Type B pancreatic cell (in vitro differentiated cells): ENCODE measurements around the gene SLC2A2. TPM values are rescaled to one million over a fixed set of nuclear protein-coding genes. Genes with fewer than 3 reads are reported as not detected.

Experiments used
- DNase-seq: peaks from one replicate; pipeline ENCODE4 v3.0.0; 2021; ENCODE audit warnings: mixed read lengths; ENCODE audit not compliant: unreplicated experiment; ENCODE audit errors: extremely low spot score
- H3K27ac Mint-ChIP-seq: 2 replicates; pipeline ENCODE4 v1.8.0; 2021; ENCODE audit warnings: mild to moderate bottlenecking, mixed read lengths
- H3K27me3 Mint-ChIP-seq: 2 replicates; pipeline ENCODE4 v1.8.0; 2021; ENCODE audit warnings: mixed read lengths
- H3K36me3 Mint-ChIP-seq: 2 replicates; pipeline ENCODE4 v1.8.0; 2021; ENCODE audit warnings: mixed read lengths
- H3K4me1 Mint-ChIP-seq: one replicate; pipeline ENCODE4 v1.8.0; 2021; ENCODE audit warnings: mixed read lengths; ENCODE audit not compliant: unreplicated experiment
- H3K4me3 Mint-ChIP-seq: 2 replicates; pipeline ENCODE4 v1.8.0; 2021; ENCODE audit warnings: mild to moderate bottlenecking, mixed read lengths
- H3K9me3 Mint-ChIP-seq: 2 replicates; pipeline ENCODE4 v1.8.0; 2021; ENCODE audit warnings: mixed read lengths
- CTCF ChIP-seq: fragments of 200-600 bp; sonication (generic); conservative IDR thresholded peaks from 2 replicates; pipeline ENCODE4 v1.5.0; 2021; ENCODE audit warnings: antibody characterized with exemption, mild to moderate bottlenecking
- total RNA-seq: library from RNA; stranded (reverse); gene quantifications from 2 replicates; pipeline ENCODE4 v1.2.1, GENCODE V29; 2021; ENCODE audit warnings: low replicate concordance

Gene SLC2A2
- total RNA-seq, 1 donor from 2014 or later: 5.7 TPM

GRCh38 chr3:171049861-171050444 lies 23.4 kb upstream of the SLC2A2 start:
- Mint-ChIP-seq H3K4me3 (no peak overlapping the region), H3K27ac (no peak overlapping the region), H3K9me3 (peaks cover 5% of the 10 kb centered on the region), H3K4me1 (peaks cover 11% of the 10 kb centered on the region), H3K36me3 (no peaks in the 10 kb centered on the region), H3K27me3 (no peaks in the 10 kb centered on the region)
- peak; percentile 70 for DNase-seq
- TF ChIP-seq CTCF: peak; percentile 79

GRCh38 chr3:171046760-171047159 lies 20.2 kb upstream of the SLC2A2 start:
- Mint-ChIP-seq H3K36me3 (no peaks in the 10 kb centered on the region), H3K4me3 (no peak overlapping the region), H3K27me3 (no peaks in the 10 kb centered on the region), H3K27ac (no peak overlapping the region), H3K4me1 (peaks cover 15% of the 10 kb centered on the region), H3K9me3 (peaks cover 1% of the 10 kb centered on the region)
- no peak for TF ChIP-seq CTCF
- DNase-seq: no peak

- Mint-ChIP-seq H3K27me3 (no peaks in the 10 kb centered on the region), H3K4me1 (peaks cover 15% of the 10 kb centered on the region), H3K36me3 (no peaks in the 10 kb centered on the region), H3K4me3 (no peak overlapping the region), H3K9me3 (no peaks in the 10 kb centered on the region), H3K27ac (no peak overlapping the region)
- DNase-seq: no peak
- TF ChIP-seq CTCF: no peak
These were observed 18.6 kb upstream of the SLC2A2 start for GRCh38 chr3:171044835-171045793.

GRCh38 chr3:171044384-171044783 lies 17.9 kb upstream of the SLC2A2 start:
- H3K36me3 Mint-ChIP-seq: no peaks in the 10 kb centered on the region
- no peaks in the 10 kb centered on the region for H3K27me3 Mint-ChIP-seq
- H3K4me3 Mint-ChIP-seq: no peak overlapping the region
- no peaks in the 10 kb centered on the region for H3K9me3 Mint-ChIP-seq
- peaks cover 10% of the 10 kb centered on the region for H3K4me1 Mint-ChIP-seq
- no peak for TF ChIP-seq CTCF
- H3K27ac Mint-ChIP-seq: no peak overlapping the region
- no peak for DNase-seq

GRCh38 chr3:171039674-171040073 lies 13.2 kb upstream of the SLC2A2 start:
- Mint-ChIP-seq H3K4me1 (peaks cover 4% of the 10 kb centered on the region), H3K4me3 (no peak overlapping the region), H3K27ac (no peak overlapping the region), H3K36me3 (no peaks in the 10 kb centered on the region), H3K27me3 (peaks cover 4% of the 10 kb centered on the region), H3K9me3 (no peaks in the 10 kb centered on the region)
- no peak for DNase-seq
- no peak for TF ChIP-seq CTCF
